Measurements from ENCODE around the gene TNIP2. TPM values are rescaled to one million over a fixed set of nuclear protein-coding genes. Genes with fewer than 3 reads are reported as not detected.

Gene TNIP2, protein sequence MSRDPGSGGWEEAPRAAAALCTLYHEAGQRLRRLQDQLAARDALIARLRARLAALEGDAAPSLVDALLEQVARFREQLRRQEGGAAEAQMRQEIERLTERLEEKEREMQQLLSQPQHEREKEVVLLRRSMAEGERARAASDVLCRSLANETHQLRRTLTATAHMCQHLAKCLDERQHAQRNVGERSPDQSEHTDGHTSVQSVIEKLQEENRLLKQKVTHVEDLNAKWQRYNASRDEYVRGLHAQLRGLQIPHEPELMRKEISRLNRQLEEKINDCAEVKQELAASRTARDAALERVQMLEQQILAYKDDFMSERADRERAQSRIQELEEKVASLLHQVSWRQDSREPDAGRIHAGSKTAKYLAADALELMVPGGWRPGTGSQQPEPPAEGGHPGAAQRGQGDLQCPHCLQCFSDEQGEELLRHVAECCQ
- 54.5 TPM for polyA plus RNA-seq

DNA sequence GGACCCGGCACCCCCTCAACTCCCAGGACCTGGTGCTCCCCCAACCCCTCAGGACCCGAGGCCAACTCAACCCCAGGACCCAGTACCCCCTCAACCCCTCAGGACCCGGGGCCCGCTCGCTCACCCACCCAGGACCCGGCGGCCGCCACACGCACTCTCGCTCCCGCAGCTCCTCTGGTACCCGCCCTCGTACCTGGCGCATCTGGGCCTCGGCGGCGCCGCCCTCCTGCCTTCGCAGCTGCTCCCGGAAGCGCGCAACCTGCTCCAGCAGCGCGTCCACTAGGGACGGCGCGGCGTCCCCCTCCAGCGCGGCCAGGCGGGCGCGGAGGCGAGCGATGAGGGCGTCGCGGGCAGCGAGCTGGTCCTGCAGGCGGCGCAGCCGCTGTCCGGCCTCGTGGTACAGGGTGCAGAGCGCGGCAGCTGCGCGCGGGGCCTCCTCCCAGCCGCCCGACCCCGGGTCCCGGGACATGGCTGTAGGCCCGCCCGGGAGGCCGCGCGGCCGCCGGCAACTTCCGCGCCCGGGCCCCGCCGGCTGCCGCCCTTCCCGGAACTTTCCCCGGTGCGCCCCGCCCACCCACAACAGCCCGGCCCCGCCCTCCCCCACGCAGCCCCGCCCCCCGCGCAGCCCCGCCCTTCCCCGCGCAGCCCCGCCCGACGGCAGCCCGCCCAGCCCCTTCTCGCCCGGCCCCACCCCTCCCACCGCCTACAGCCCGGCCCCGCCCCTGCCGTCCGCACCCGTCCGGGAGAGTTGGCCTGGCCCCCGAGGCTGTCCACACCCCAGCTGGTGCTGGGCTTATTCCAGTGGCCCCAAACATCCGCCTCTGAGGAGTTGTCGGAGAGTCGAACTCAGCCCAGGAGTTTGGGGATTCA is at the start of gene TNIP2:
TNIP2 (minus strand) TSS at position 516 of the 870 bp plus-strand sequence; CDS start at position 469, 47 bp downstream.
- no peaks in the 10 kb centered on the region for H3K36me3 Mint-ChIP-seq
- H3K27me3 Mint-ChIP-seq: no peaks in the 10 kb centered on the region
- no peaks in the 10 kb centered on the region for H3K9me3 Mint-ChIP-seq
- H3K4me1 Mint-ChIP-seq: peaks cover 10 to 25% (median 19%) of the 10 kb centered on the region in 3 donors
- H3K27ac Mint-ChIP-seq: peak within 1 kb of the TSS; percentile 20 to 86 (median 83)
- H3K4me3 Mint-ChIP-seq: peak within 1 kb of the TSS; percentile 83 to 94 (median 90)

DNA sequence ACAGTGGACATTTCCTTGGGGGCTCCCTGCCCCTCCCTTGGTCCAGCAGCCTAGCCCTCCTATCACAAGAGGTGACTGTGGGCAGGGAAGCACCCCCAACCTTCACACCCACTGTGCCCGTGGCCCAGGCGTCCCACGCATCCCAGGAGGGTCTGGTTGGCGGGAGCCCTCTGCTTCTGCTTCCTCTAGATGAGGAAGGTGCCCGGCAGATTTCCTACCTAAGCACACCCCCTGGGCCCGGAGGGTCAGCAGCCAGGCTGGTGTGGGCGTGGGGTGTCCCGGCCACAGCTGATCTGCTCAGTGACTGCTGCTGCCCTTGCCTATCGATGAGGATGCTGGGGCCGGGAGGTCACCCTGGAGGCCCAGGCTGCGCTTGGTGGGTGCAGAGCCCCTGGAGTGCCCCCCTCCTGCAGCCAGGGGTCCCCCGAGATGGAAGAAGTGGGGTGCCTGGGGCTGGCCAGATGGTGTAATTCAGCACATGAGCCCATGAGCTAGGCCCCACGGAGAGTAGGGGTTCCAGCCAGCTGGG is 48.9 kb upstream of the TNIP2 start:
- Mint-ChIP-seq H3K27ac (peak overlapping the region in 2 of 3 donors; percentile 67 to 72), H3K27me3 (peaks cover 2% of the 10 kb centered on the region), H3K4me1 (peaks cover 31 to 50% (median 41%) of the 10 kb centered on the region in 3 donors), H3K4me3 (peak overlapping the region; percentile 55 to 86 (median 84)), H3K36me3 (peaks cover 2% of the 10 kb centered on the region), H3K9me3 (no peaks in the 10 kb centered on the region)

DNA sequence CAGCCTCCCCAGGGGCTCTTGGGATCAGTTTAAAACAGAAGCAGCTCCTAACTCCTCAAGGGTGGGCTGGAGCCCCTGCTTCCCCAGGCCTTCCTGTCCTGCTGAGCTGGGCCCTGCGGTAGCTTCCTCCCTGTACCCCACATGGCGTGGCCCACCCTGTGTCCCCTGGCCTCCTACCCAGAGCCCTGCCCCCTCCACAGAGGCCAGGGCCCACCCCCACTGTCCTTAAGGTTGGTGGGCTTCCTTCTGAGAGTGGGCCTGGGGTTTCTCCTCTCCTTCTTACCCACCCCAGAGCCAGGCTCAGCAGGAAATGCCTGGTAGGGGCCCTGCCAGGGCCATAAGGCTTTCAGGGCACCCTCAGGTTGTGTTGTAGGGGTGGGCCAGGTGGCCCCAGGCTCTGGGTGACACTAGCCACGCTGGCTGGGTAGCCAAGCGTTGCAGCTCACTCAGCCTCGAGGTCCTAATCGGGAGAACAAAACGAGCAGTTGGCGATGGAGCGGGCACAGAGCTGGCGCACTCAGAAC is 48.4 kb upstream of the TNIP2 start:
- Mint-ChIP-seq H3K36me3 (peaks cover 2% of the 10 kb centered on the region), H3K9me3 (no peaks in the 10 kb centered on the region), H3K4me1 (peaks cover 31 to 48% (median 38%) of the 10 kb centered on the region in 3 donors), H3K27me3 (peaks cover 2% of the 10 kb centered on the region), H3K4me3 (peak overlapping the region; percentile 41 to 83 (median 64)), H3K27ac (peak overlapping the region in 1 of 3 donors; percentile 72)

DNA sequence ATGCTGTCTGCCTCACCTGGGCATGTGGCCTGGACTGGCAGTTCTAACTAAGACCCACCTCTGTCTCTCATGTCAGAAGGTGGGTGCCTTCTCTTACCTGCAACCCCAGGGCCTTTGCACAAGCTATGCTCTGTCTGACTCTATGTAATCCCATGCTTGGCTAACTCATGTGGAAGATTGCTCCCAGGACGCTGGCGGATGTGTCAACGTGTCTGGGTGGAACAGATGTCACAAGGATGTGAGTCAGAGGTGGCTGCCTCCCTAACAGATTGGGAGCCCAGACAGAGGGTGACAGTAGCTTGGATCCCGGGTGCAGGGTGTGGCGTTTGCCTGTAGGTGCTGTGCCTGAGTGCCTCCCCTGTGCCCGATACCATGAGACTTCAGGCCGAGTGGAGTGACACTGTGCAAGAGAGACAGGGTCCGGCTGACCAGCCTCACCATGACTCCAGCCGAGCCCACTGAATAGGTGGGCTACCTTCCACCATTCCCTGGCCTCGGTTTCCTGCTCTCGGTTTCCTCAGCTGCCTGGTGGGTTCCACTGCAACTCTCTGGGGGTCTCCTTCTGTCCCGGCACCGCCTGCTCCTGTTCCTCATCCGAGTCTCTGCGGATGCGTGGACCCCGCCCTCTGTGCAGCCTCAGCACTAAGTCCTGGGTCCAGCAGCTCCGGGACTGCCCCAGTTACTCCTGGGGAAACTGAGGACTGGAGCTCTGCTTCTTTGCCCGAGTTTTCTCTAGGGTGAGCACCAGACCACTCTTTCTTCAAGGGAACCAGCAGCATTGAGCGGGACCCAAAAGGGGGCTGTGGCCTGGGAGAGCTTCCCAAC is 47.7 kb upstream of the TNIP2 start:
- Mint-ChIP-seq H3K27ac (peak overlapping the region in 1 of 3 donors; percentile 72), H3K36me3 (peaks cover 2% of the 10 kb centered on the region), H3K4me3 (peak overlapping the region in 1 of 4 donors; percentile 14), H3K9me3 (no peaks in the 10 kb centered on the region), H3K27me3 (peaks cover 2% of the 10 kb centered on the region), H3K4me1 (peaks cover 31 to 48% (median 41%) of the 10 kb centered on the region in 3 donors)

DNA sequence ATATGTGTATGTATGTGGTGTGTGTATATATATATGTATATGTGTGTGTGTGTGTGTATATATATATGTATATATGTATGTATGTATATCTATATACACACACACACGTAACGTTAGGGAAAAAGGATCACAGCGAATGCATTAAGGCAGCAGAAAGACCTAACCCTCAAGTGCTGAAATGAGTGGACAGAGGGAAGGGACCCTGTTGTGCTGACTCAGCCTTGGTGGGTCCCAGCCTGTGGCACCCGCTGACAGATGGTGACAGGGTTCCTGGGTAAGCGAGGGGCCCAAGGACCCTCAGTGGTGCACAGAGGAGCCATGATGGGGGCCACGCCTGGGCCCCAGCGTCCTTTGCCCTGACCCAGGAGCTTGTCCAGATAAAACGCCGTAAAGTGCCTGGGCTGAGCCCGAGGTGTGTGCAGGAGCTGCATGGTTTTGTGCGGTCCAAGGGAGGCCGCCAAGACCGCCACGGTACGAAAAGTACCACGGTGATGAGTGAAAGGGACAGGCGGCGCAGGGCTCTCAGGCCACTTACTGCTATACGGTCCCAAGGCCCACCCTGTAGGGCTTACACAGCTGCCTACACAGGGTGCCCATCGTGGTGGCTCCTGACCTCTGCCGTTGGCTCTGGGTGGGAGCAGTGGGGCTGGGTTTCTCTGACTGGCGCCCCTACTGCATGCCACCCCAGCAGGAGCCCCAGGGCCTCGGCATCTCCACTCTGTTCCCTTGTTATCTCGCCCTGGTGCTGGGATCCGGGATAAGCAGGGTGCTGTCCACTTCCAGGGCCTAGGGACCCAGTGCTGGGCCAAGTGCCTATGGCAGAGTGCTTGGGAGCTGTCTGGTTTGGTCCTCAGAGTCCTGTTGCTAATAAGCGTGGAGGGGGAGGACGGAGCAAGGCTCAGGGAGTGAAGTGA is 46.7 kb upstream of the TNIP2 start:
- Mint-ChIP-seq H3K4me3 (no peak overlapping the region), H3K27ac (peak overlapping the region in 1 of 3 donors; percentile 35), H3K36me3 (peaks cover 2% of the 10 kb centered on the region), H3K9me3 (no peaks in the 10 kb centered on the region), H3K4me1 (peaks cover 36 to 52% (median 48%) of the 10 kb centered on the region in 3 donors), H3K27me3 (peaks cover 2% of the 10 kb centered on the region)

DNA sequence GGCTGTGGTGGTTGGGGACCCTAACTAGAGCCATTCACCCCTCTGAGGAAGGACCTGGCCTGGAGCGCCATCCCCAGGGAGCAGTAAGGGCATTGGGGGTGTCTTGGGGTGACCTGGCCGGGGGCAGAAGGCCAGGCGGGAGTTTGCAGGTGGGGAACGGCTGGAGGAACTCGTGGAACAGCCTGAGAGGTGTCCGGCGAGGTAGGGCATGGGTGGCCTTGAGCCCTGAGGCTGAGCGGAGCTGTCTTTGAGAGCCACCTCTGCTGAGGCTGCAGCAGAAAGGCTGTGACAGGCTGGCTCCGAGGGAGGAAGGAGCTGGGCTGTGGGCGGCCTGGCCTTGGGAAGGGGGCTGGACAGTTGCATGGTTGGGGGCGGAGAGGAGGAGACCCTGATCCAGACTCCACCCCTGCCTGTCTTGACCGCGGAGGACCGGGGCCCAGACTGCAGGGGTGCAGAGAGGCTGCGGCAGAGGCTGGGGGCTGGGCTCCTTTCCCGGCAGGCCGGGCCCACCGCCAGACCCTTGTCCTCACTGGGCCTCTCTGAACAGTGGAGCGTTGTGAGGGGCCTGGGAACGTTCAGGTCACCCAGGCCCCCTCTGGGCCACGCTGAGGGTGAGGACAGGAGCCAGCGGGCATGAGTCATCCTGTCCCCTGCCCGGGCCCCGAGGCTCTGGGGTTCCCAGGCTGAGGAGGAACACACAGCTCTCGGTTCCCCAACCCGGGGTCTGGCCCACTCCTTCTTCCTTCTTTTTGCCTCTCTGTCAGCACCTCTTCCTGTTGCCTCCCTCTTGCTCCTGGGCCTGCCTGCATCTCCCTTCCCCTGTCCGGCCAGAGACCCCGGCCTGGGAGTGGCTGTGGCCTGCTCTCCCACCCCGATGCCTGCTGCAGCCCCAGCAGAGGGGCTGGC is 44.8 kb upstream of the TNIP2 start:
- H3K4me3 Mint-ChIP-seq: peak overlapping the region; percentile 73 to 93 (median 89)
- no peaks in the 10 kb centered on the region for H3K36me3 Mint-ChIP-seq
- no peaks in the 10 kb centered on the region for H3K9me3 Mint-ChIP-seq
- peaks cover 2% of the 10 kb centered on the region for H3K27me3 Mint-ChIP-seq
- peaks cover 27 to 40% (median 36%) of the 10 kb centered on the region in 3 donors for H3K4me1 Mint-ChIP-seq
- peak overlapping the region; percentile 62 to 81 (median 78) for H3K27ac Mint-ChIP-seq

DNA sequence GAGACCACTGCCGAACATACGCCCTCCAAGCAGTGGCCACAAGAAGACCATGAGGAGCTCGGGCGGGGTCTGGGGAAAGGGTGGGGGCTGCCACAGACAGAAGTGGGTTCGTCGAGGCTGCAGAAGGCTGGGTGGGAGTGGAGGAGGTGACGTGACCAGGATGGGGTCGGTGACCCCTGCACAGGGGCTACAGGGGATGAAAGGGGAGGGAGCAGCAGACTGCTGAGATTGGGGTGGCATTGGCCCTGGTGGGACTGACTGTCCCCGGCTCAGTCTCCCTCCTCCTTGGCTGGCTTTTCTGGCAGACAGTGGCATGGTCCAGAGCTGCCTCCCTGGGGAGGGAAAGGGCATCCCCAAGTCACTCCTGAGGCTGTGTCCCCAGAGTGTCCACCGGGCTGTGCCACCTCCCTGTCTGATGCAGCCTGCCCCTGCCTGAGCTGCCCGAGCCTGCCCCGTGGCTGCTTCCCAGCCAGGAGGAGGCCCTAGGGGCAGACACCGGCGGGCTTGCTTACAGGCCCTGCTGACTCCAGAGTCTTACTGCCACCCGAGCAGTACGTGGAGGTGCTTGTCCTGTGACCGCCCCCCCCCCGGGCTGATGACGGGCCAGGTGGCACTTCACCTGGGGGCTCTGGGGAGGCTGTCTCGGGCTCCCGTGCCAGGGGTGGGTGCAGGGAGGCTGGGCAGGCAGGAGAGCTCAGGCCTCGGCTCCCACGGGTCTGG is 44.0 kb upstream of the TNIP2 start:
- H3K36me3 Mint-ChIP-seq: peaks cover 1% of the 10 kb centered on the region
- H3K4me3 Mint-ChIP-seq: peak overlapping the region; percentile 85 to 93 (median 93)
- H3K9me3 Mint-ChIP-seq: no peaks in the 10 kb centered on the region
- peaks cover 2% of the 10 kb centered on the region for H3K27me3 Mint-ChIP-seq
- H3K27ac Mint-ChIP-seq: peak overlapping the region in 1 of 3 donors; percentile 43
- H3K4me1 Mint-ChIP-seq: peaks cover 26 to 35% (median 32%) of the 10 kb centered on the region in 3 donors

DNA sequence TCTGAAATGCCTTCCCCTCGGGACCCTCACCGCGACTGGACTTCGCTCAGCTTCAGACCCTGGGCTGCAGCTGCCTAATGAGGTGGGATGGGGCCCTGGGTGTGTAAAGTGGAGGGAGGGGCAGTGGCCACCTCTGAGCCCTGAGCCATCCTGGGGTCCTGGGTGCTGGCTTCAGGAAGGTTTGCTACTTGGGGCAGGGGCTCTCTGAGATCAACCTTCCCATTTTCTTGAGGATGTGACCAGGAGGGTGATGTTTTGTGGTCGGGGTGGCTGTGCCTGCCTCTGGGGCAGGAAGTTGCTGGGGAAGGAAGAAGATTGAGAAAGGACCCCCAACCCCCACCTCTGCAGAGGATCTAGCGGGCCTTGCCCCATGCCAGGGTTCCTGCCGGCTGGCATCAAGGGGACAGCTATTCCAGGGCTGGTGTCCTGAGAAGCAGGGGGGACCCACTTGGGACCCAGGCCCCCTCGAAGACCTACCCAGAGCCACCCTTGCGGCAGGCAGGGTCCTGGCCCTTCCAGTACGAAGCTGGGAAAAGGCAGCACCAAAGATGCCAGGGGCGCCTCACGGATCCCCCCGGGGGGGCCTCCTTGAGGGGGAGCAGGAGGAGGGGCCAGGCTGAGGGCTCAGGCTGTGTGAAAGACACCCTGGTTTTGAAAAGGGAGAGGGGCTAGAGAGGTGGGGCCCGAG is 43.2 kb upstream of the TNIP2 start:
- Mint-ChIP-seq H3K4me1 (peaks cover 26 to 35% (median 33%) of the 10 kb centered on the region in 3 donors), H3K36me3 (peaks cover 1% of the 10 kb centered on the region)

DNA sequence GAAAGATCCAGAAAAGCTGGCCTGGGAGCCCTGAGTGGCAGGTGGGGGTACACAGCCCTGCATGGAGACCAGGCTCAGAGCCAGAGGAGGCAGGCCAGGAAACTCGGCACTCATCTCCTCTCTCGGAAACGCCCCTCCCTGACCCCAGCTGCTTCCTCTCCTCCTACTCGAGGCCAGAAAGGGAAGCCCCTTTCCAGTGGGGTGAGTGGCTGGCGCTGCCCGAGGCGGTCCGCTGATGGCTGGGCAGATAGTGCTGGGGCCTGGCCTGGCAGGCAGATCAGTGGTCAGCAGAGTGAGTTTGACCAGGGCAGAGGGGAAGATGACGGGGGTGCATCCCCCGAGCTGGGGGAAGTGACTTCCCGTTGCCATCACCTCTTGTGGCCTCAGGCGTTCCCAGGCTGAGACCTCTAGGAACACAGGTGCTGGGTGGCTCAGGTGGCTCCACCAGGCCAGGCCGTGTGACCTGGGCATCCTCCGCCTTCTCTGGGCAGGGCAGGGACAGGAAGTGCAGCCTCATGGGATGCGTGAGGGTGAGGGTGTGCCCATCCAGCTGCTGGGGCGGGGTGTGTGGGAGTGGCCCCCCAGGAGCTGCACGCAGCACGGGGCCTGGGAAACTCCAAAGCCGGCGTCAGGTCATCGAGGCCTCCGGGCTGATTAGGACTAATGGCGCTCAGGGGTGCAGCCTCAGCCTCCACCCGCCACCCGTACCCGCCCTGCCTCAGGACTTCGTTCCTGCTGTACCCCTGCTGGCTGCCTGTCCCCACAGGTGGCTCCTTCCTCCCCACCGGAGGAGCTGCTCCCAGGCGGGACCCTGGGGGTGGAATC is 42.5 kb upstream of the TNIP2 start:
- peak overlapping the region; percentile 20 to 81 (median 43) for H3K27ac Mint-ChIP-seq
- peaks cover 28 to 38% (median 33%) of the 10 kb centered on the region in 3 donors for H3K4me1 Mint-ChIP-seq
- H3K27me3 Mint-ChIP-seq: no peaks in the 10 kb centered on the region
- peaks cover 1% of the 10 kb centered on the region for H3K36me3 Mint-ChIP-seq
- H3K9me3 Mint-ChIP-seq: no peaks in the 10 kb centered on the region
- H3K4me3 Mint-ChIP-seq: peak overlapping the region; percentile 85 to 94 (median 86)

More for the DNA sequence above, 43.2 kb upstream of the TNIP2 start:
- peak overlapping the region; percentile 85 to 94 (median 89) for H3K4me3 Mint-ChIP-seq
- H3K9me3 Mint-ChIP-seq: no peaks in the 10 kb centered on the region
- H3K27ac Mint-ChIP-seq: peak overlapping the region; percentile 20 to 67 (median 43)
- H3K27me3 Mint-ChIP-seq: no peaks in the 10 kb centered on the region

DNA sequence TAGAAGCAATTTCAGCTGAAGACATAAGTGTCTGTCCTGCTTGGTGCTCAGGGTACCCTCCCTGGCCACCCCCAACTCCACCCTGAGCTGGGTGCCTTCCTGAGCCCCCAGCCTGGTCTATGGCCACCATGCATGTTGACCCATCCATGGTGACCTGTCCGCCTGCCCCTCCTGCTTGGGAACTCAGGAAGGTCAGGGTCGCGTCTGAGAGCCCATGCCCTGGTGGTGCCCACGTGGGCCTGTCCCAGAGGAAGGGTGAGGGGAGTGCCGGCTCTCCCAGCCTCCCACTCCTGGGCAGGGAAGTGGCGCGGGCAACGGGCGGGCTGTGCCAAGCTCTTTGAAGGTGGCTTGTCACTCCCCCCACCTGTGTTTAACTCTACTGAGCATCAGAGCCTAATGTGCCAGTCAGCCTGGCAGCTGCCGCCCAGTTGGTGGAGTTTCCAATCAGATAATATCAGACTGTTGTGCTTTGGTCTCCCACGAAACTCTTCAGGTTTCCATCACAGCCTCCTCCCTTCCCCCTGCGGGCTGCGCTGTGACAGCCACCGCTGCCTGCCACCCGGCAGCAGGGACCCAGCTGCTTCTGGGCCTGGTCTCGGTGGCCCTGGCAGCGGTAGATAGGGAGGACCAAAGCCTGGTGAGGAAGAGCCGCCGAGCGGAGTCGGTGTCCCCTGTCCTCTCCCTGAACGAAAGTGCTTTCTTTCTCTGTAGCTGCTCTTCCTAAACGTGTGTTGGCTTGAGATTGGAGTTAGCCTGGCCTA is 41.6 kb upstream of the TNIP2 start:
- peaks cover 1% of the 10 kb centered on the region for H3K36me3 Mint-ChIP-seq
- H3K4me1 Mint-ChIP-seq: peaks cover 30 to 38% (median 33%) of the 10 kb centered on the region in 3 donors
- H3K27me3 Mint-ChIP-seq: no peaks in the 10 kb centered on the region
- no peaks in the 10 kb centered on the region for H3K9me3 Mint-ChIP-seq
- H3K4me3 Mint-ChIP-seq: peak overlapping the region; percentile 85 to 94 (median 86)
- H3K27ac Mint-ChIP-seq: peak overlapping the region in 2 of 3 donors; percentile 43 to 81
